ENCODE data around the gene CDK6.
A peak's percentile ranks its signal among the peaks of the same experiment; 100 is the strongest.

CDK6 gene

DNA sequence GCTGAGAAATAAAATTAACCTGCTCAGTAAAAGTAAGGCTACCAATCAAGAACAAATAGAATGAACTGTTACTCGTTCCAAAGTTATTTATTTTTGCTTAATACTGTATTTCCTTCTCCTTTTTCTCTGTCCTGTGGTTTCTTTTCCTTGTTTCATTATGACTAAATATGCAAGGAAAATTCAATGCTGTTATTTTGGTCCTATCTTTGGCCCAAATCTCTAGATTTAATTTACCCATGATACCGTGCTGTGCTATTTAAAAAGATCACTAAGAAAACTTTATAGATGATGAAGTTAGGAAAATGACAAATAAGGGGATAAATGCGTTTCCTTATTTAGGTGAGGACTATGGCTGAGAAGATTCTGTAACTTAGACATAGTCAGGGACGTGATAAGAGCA, 200.8 kb downstream of the CDK6 start:
- no peak for DNase-seq (ENCODE audit: extremely low read depth, low read depth)
- TF ChIP-seq, protein P1, sequence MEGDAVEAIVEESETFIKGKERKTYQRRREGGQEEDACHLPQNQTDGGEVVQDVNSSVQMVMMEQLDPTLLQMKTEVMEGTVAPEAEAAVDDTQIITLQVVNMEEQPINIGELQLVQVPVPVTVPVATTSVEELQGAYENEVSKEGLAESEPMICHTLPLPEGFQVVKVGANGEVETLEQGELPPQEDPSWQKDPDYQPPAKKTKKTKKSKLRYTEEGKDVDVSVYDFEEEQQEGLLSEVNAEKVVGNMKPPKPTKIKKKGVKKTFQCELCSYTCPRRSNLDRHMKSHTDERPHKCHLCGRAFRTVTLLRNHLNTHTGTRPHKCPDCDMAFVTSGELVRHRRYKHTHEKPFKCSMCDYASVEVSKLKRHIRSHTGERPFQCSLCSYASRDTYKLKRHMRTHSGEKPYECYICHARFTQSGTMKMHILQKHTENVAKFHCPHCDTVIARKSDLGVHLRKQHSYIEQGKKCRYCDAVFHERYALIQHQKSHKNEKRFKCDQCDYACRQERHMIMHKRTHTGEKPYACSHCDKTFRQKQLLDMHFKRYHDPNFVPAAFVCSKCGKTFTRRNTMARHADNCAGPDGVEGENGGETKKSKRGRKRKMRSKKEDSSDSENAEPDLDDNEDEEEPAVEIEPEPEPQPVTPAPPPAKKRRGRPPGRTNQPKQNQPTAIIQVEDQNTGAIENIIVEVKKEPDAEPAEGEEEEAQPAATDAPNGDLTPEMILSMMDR (IDR thresholded peaks at IDR 0.05; ENCODE audit: low read depth, low read length), result no peak

DNA sequence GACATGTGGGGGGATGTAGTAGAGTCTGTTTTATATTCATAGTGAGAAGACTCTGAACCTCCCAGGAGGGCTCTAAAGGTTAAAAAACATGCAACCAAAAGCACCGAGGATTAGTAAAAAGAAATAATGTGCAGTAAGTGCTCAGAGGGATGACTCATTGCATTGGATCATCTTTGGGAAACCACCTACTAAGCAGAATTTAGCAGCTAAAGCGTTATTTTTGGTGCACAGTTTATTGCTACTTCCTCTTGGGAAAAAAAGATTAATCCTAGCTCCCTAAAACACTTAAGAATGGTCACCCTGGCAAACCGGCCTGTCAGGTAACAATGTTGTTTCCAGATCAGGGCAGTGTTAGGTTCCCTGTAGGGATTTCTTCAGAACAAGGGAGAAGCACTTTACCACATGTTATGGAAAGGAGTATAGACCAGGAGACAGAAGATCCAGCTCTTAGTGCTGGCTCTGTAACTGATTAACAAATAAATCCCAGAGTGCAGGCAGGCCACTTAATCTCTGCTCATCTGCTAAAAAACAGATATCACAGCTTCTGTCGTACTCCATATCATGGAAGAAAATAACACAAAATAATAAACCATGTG, 201.4 kb downstream of the CDK6 start:
- TF ChIP-seq, protein P1 (IDR thresholded peaks at IDR 0.05; ENCODE audit: low read depth, low read length), result no peak
- DNase-seq (ENCODE audit: extremely low read depth, low read depth), result no peak

DNA sequence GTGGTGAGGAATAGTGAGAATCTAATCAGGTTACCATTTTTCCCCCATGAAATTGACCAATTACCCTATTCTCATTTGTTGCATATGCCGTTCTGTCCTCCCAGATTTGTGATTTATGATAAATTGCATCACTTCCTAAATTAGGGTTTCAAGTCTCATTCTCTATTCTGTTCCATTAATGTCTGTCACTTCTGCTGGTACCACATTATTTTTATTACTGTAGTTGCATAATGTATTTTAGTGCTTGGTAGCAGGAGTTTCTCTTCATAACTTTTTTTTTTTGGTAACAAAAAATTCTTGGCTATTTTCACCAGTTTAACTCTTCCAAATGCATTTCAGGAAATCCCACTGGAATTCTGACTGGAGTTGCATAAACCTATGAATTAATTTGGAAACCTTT, 202.2 kb downstream of the CDK6 start:
- no peak for DNase-seq (ENCODE audit: extremely low read depth, low read depth)
- TF ChIP-seq, protein P1 (IDR thresholded peaks at IDR 0.05; ENCODE audit: low read depth, low read length), result no peak

DNA sequence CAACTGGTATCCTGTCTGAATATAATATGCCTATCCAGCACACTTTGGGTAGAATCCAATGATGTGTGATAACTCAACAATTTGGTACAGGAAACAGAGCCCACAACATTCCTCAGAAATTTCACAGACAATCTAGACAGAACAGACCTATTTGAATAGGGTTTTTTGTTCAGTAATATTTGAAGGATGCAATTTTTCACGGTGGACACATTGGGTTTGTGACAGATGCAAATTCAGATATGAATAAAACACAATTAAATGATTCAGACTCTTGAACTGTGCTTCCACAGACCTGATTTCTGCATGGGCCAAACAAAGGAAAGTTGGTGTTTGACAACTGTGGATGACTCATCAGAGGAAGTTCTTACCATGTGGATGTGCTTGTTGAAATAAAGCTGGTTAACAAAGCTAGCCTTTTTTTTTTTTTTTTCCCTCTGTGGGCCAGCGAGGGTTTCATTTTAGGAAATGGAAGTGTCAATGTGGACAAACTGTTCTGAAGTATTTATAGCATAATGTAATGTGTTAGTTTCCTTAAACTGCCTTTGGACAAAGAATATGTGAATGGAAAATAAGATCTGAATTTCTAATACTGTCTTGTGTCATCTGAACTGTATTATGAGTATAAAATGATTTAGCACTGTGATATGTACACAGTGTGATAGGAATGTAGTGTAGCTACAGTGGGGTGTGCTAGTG, 203.0 kb downstream of the CDK6 start:
- DNase-seq (ENCODE audit: extremely low read depth, low read depth), result peak; percentile 54
- TF ChIP-seq, protein P1 (IDR thresholded peaks at IDR 0.05; ENCODE audit: low read depth, low read length), result no peak

DNA sequence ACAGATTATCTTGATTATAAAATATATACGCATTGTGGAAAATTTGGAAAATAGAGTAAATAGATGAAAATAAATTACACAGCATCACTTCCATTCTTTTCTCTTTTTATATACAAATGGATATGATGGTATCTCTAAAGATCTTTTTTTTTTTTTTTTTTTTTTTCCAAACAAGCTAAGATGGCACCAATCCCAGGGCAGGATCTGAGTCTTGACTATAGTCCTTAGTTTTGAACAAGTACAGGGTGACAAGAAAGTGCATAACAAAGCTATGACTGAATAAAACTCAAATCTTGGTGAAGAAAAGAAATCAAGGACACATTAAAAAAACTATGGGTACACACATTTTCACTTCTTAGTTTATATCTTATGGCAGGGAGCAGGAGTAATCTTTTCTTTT, 203.6 kb downstream of the CDK6 start:
- TF ChIP-seq, protein P1 (IDR thresholded peaks at IDR 0.05; ENCODE audit: low read depth, low read length), result no peak
- no peak for DNase-seq (ENCODE audit: extremely low read depth, low read depth)

DNA sequence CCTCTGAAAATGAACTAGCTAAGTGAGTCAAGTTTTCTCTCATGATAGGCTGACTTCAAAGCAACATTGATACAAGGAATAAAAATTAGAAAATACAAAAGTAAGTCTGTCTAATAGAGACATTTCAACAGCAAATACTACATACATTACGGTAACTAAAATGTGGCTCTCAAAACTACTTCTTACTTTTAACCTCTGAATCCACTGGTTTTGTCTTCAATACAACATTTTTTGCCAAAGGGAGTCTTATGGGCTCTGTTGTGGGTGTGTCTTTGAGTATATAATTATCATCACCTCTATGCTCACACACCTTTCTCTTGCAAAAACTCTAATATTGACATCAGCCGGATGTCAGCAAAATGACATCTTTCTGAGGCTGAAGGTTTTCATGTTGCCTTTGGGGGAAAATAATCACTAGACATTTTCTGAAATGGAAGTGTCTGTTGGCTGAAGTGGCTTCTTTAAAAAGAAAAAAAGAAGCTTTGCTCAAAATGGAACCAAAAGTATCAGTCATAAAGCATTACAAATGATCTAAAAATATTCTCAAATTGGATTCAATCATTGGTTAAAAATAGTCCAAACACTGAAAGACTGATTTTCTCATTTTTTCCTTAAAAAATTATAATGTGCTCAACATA, 204.4 kb downstream of the CDK6 start:
- TF ChIP-seq, protein P1 (IDR thresholded peaks at IDR 0.05; ENCODE audit: low read depth, low read length), result no peak
- no peak for DNase-seq (ENCODE audit: extremely low read depth, low read depth)
